MCF 10A (cell line): Measurements from ENCODE around the gene RIMS1. TPM values are rescaled to one million over a fixed set of nuclear protein-coding genes. Genes with fewer than 3 reads are reported as not detected.

Experiments
- BruUV-seq: library from RNA; stranded (reverse); fragments of 400-500 nt; replicated peaks from 2 replicates; lab custom pipeline; 2021; lab: Mats Ljungman, UMichigan
- CTCF ChIA-PET: fragments of 300-600 bp; sonication (Branson Sonifier 250); formaldehyde crosslinking; extraction: SDS; loops from one replicate; lab custom pipeline; 2021; ENCODE audit warnings: antibody characterized with exemption, inconsistent platforms; lab: Yijun Ruan, JAX
- POLR2A ChIA-PET: fragments of 300-600, 350-650 bp; sonication (Branson Sonifier 250); formaldehyde crosslinking; extraction: SDS; loops from one replicate; lab custom pipeline; 2020; ENCODE audit warnings: antibody characterized with exemption, inconsistent platforms; lab: Yijun Ruan, JAX
- DNase-seq: peaks from one replicate; pipeline ENCODE4 v3.0.0-alpha.2; 2018; ENCODE audit not compliant: unreplicated experiment
- H3K27ac Mint-ChIP-seq: one replicate; pipeline ENCODE4 v1.8.0; 2022; ENCODE audit warnings: mild to moderate bottlenecking, low read depth, mixed read lengths; ENCODE audit not compliant: unreplicated experiment
- H3K27me3 Mint-ChIP-seq: one replicate; pipeline ENCODE4 v1.8.0; 2022; ENCODE audit warnings: mixed read lengths; ENCODE audit not compliant: insufficient read depth, unreplicated experiment
- H3K36me3 Mint-ChIP-seq: one replicate; pipeline ENCODE4 v1.8.0; 2022; ENCODE audit warnings: mild to moderate bottlenecking, moderate library complexity, mixed read lengths; ENCODE audit not compliant: insufficient read depth, unreplicated experiment
- H3K4me1 Mint-ChIP-seq: one replicate; pipeline ENCODE4 v1.8.0; 2022; ENCODE audit warnings: mixed read lengths; ENCODE audit not compliant: insufficient read depth, unreplicated experiment
- H3K4me3 Mint-ChIP-seq: one replicate; pipeline ENCODE4 v1.8.0; 2022; ENCODE audit warnings: mild to moderate bottlenecking, moderate library complexity, mixed read lengths; ENCODE audit not compliant: unreplicated experiment
- H3K9me3 Mint-ChIP-seq: one replicate; pipeline ENCODE4 v1.8.0; 2022; ENCODE audit warnings: mixed read lengths; ENCODE audit not compliant: unreplicated experiment
- intact Hi-C: fragments of 100-400 bp; cut with micrococcal nuclease; formaldehyde crosslinking; loops from 2 replicates; pipeline ENCODE4 v1.14.1; 2022
- total RNA-seq: library from RNA; stranded (reverse); gene quantifications from 2 replicates; pipeline ENCODE4 v1.2.3, GENCODE V29; 2022
- TF ChIP-seq, protein P1 (sequence below): fragments of 200-600 bp; IDR thresholded peaks from one replicate; pipeline ENCODE4 v1.8.0; 2022; ENCODE audit warnings: antibody characterized with exemption, mild to moderate bottlenecking; ENCODE audit not compliant: unreplicated experiment

The RIMS1 gene
- total RNA-seq, 1 experiment from 2014 or later: not detected

GRCh38 chr6:72032086-72032485 is 145.7 kb downstream of the RIMS1 start:
- DNase-seq: no peak
- H3K36me3 Mint-ChIP-seq: no peaks in the 10 kb centered on the region
- ChIA-PET CTCF (no interaction called here), POLR2A (no interaction called here)
- intact Hi-C loops: no loop called here
- no peak overlapping the region for H3K4me3 Mint-ChIP-seq
- BruUV-seq: no TSS peak
- TF ChIP-seq, protein P1, sequence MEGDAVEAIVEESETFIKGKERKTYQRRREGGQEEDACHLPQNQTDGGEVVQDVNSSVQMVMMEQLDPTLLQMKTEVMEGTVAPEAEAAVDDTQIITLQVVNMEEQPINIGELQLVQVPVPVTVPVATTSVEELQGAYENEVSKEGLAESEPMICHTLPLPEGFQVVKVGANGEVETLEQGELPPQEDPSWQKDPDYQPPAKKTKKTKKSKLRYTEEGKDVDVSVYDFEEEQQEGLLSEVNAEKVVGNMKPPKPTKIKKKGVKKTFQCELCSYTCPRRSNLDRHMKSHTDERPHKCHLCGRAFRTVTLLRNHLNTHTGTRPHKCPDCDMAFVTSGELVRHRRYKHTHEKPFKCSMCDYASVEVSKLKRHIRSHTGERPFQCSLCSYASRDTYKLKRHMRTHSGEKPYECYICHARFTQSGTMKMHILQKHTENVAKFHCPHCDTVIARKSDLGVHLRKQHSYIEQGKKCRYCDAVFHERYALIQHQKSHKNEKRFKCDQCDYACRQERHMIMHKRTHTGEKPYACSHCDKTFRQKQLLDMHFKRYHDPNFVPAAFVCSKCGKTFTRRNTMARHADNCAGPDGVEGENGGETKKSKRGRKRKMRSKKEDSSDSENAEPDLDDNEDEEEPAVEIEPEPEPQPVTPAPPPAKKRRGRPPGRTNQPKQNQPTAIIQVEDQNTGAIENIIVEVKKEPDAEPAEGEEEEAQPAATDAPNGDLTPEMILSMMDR: no peak
- peaks cover 6% of the 10 kb centered on the region for H3K4me1 Mint-ChIP-seq
- H3K27me3 Mint-ChIP-seq: peaks cover 37% of the 10 kb centered on the region
- H3K27ac Mint-ChIP-seq: no peak overlapping the region
- H3K9me3 Mint-ChIP-seq: no peaks in the 10 kb centered on the region

DNA sequence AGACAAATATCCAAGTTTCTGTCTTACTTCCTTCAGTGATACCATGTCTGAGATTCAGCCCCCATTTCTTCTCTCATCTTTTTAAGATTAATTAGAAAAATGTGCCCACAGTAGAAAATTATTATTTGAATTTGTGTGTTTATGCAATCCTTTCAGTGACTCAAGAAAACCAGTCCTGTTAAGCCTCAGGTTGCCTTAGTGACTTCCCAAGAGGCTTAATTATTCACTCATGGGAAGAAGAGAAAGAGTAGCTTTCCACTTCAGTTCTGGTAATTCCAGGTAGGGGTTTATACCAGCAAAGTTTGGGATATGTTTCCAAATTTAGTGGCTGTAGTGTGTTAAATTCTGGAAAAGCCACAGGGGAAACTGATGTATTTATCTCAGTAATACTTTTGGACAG is 149.1 kb downstream of the RIMS1 start:
- ChIA-PET POLR2A (no interaction called here), CTCF (no interaction called here)
- no TSS peak for BruUV-seq
- Mint-ChIP-seq H3K27me3 (peaks cover 49% of the 10 kb centered on the region), H3K36me3 (no peaks in the 10 kb centered on the region), H3K27ac (no peak overlapping the region), H3K9me3 (no peaks in the 10 kb centered on the region), H3K4me1 (peaks cover 6% of the 10 kb centered on the region), H3K4me3 (no peak overlapping the region)
- no peak for DNase-seq
- TF ChIP-seq, protein P1: no peak
- intact Hi-C loops: no loop called here

- TF ChIP-seq, protein P1: no peak
- ChIA-PET POLR2A (no interaction called here), CTCF (no interaction called here)
- no peaks in the 10 kb centered on the region for H3K9me3 Mint-ChIP-seq
- no peaks in the 10 kb centered on the region for H3K36me3 Mint-ChIP-seq
- H3K4me3 Mint-ChIP-seq: no peak overlapping the region
- H3K27me3 Mint-ChIP-seq: peaks cover 49% of the 10 kb centered on the region
- BruUV-seq: no TSS peak
- no peak for DNase-seq
- H3K4me1 Mint-ChIP-seq: peaks cover 6% of the 10 kb centered on the region
- intact Hi-C loops: no loop called here
- H3K27ac Mint-ChIP-seq: no peak overlapping the region
Observed at GRCh38 chr6:72035966-72036365, 149.6 kb downstream of the RIMS1 start.

- Mint-ChIP-seq H3K4me1 (peaks cover 2% of the 10 kb centered on the region), H3K27ac (no peak overlapping the region), H3K9me3 (no peaks in the 10 kb centered on the region), H3K36me3 (no peaks in the 10 kb centered on the region), H3K4me3 (no peak overlapping the region), H3K27me3 (peaks cover 59% of the 10 kb centered on the region)
- ChIA-PET CTCF (no interaction called here), POLR2A (interaction anchor here (0.6 kb wide), 1 partner anchor 37 kb away, joined by 3 read pairs; no protein-coding TSS in a partner anchor)
- intact Hi-C loops: no loop called here
- TF ChIP-seq, protein P1: no peak
- no peak for DNase-seq
- no TSS peak for BruUV-seq
Observed at GRCh38 chr6:72037006-72037405, 150.7 kb downstream of the RIMS1 start.
